Smooth muscle cell (in vitro differentiated cells): ENCODE data around the gene SERGEF. TPM values are rescaled to one million over a fixed set of nuclear protein-coding genes. Genes with fewer than 3 reads are reported as not detected.

Experiments
- DNase-seq: peaks from one replicate; lab custom pipeline; 2025; ENCODE audit not compliant: unreplicated experiment; lab: John Stamatoyannopoulos, UW
- H2AFZ ChIP-seq: fragments of 200-600 bp; sonication (generic); 2 replicates; pipeline ENCODE4 v1.6.0; 2016; ENCODE audit warnings: antibody characterized with exemption, low read depth, mild to moderate bottlenecking
- H3F3A ChIP-seq: fragments of 200-600 bp; sonication (generic); 2 replicates; pipeline ENCODE4 v1.6.0; 2017; ENCODE audit warnings: antibody characterized with exemption, low read depth
- H3K27ac ChIP-seq: fragments of 200-600 bp; sonication (generic); 2 replicates; pipeline ENCODE4 v1.5.1; 2016; ENCODE audit warnings: low read depth, mild to moderate bottlenecking
- H3K27me3 ChIP-seq: fragments of 200-600 bp; sonication (generic); 2 replicates; pipeline ENCODE4 v1.6.1; 2016; ENCODE audit warnings: low read depth, mild to moderate bottlenecking
- H3K36me3 ChIP-seq: fragments of 200-600 bp; sonication (generic); 2 replicates; pipeline ENCODE4 v1.5.1; 2016; ENCODE audit warnings: low read depth
- H3K4me1 ChIP-seq: fragments of 200-600 bp; sonication (generic); 2 replicates; pipeline ENCODE4 v1.5.1; 2016; ENCODE audit warnings: low read depth
- H3K4me2 ChIP-seq: fragments of 200-600 bp; sonication (generic); 2 replicates; pipeline ENCODE4 v1.6.0; 2016; ENCODE audit warnings: mild to moderate bottlenecking
- H3K4me3 ChIP-seq: fragments of 200-600 bp; sonication (generic); 2 replicates; pipeline ENCODE4 v1.5.1; 2016; ENCODE audit warnings: mild to moderate bottlenecking
- H3K79me2 ChIP-seq: fragments of 200-600 bp; sonication (generic); 2 replicates; pipeline ENCODE4 v1.6.0; 2016; ENCODE audit warnings: low read depth, mild to moderate bottlenecking
- H3K9ac ChIP-seq: fragments of 200-600 bp; sonication (generic); 2 replicates; pipeline ENCODE4 v1.6.0; 2016; ENCODE audit warnings: low read depth
- H3K9me3 ChIP-seq: fragments of 200-600 bp; sonication (generic); replicated peaks from 2 replicates; pipeline ENCODE4 v1.5.1; 2016; ENCODE audit warnings: low read depth
- H4K20me1 ChIP-seq: fragments of 200-600 bp; sonication (generic); 2 replicates; pipeline ENCODE4 v1.6.0; 2016; ENCODE audit warnings: low read depth
- CTCF ChIP-seq: fragments of 200-600 bp; sonication (generic); IDR thresholded peaks from 2 replicates; pipeline ENCODE4 v1.5.1; 2017; ENCODE audit warnings: borderline replicate concordance, mild to moderate bottlenecking, antibody characterized with exemption; ENCODE audit not compliant: insufficient read depth, poor library complexity, severe bottlenecking
- WGBS: methylation state at CpG from one replicate; pipeline ENCODE4 v1.1.7; 2016; ENCODE audit warnings: low lambda C conversion rate; 5-methylcytosine and 5-hydroxymethylcytosine counted together
- polyA plus RNA-seq: library from polyadenylated mRNA; unstranded; fragments of >200 nt; fragmentation: Nextera tagmentation; extraction: Ambion mirVana; gene quantifications from 2 replicates; pipeline ENCODE4 v1.2.1, GENCODE V29; 2016
- total RNA-seq: library from RNA; depleted of rRNA; stranded (reverse); fragments of >200 nt; gene quantifications from 2 replicates; pipeline ENCODE4 v1.2.3, GENCODE V29; 2014

SERGEF gene
- total and polyA plus RNA-seq, 2 experiments from 2014 or later = 4.9 to 7.4 TPM

- DNase-seq = no peak
- no peaks in the 10 kb centered on the region for H3K9me3 ChIP-seq
- no peak for TF ChIP-seq CTCF
- H2AFZ ChIP-seq = no peak overlapping the region
- no peak overlapping the region for H3K27ac ChIP-seq
- peaks cover 17% of the 10 kb centered on the region for H3K27me3 ChIP-seq
- H3K4me3 ChIP-seq = peak overlapping the region; percentile 74
- H3K36me3 ChIP-seq = no peaks in the 10 kb centered on the region
- no peak overlapping the region for H3K4me2 ChIP-seq
- H3K79me2 ChIP-seq = no peaks in the 10 kb centered on the region
- 74% methylated on average over 8 of the region's 8 CpGs for WGBS
- no peak overlapping the region for H3K9ac ChIP-seq
- H3K4me1 ChIP-seq = no peaks in the 10 kb centered on the region
- H3F3A ChIP-seq = peaks cover 6% of the 10 kb centered on the region
- no peaks in the 10 kb centered on the region for H4K20me1 ChIP-seq
These were observed 1.2 kb downstream of the SERGEF start for GRCh38 chr11:18011633-18012032.

GRCh38 chr11:18010977-18011586, 1.8 kb downstream of the SERGEF start:
- Histone ChIP-seq H4K20me1 (no peaks in the 10 kb centered on the region), H3K9me3 (no peaks in the 10 kb centered on the region), H3F3A (peaks cover 6% of the 10 kb centered on the region), H3K4me2 (no peak overlapping the region), H3K36me3 (no peaks in the 10 kb centered on the region), H3K79me2 (no peaks in the 10 kb centered on the region), H2AFZ (no peak overlapping the region), H3K27ac (no peak overlapping the region), H3K4me3 (no peak overlapping the region), H3K4me1 (no peaks in the 10 kb centered on the region), H3K9ac (no peak overlapping the region), H3K27me3 (peaks cover 16% of the 10 kb centered on the region)
- TF ChIP-seq CTCF = no peak
- DNase-seq = no peak
- WGBS = 88% methylated on average over 10 of the region's 10 CpGs

GRCh38 chr11:18010121-18010670, 2.7 kb downstream of the SERGEF start:
- no peaks in the 10 kb centered on the region for H3K36me3 ChIP-seq
- H4K20me1 ChIP-seq = no peaks in the 10 kb centered on the region
- H3K4me2 ChIP-seq = no peak overlapping the region
- no peak for DNase-seq
- H3K9me3 ChIP-seq = no peaks in the 10 kb centered on the region
- no peaks in the 10 kb centered on the region for H3K79me2 ChIP-seq
- no peak overlapping the region for H3K9ac ChIP-seq
- H2AFZ ChIP-seq = no peak overlapping the region
- H3K4me3 ChIP-seq = no peak overlapping the region
- no peaks in the 10 kb centered on the region for H3K4me1 ChIP-seq
- peaks cover 6% of the 10 kb centered on the region for H3F3A ChIP-seq
- no peak for TF ChIP-seq CTCF
- H3K27ac ChIP-seq = no peak overlapping the region
- peaks cover 9% of the 10 kb centered on the region for H3K27me3 ChIP-seq
